ENCODE results near the gene C1orf141. TPM values are rescaled to one million over a fixed set of nuclear protein-coding genes. Genes with fewer than 3 reads are reported as not detected.
A peak's percentile ranks its signal among the peaks of the same experiment; 100 is the strongest.

The C1orf141 gene
- total RNA-seq, 4 donors from 2014 or later, result not detected

GRCh38 chr1:67053785-67054772 is 80.7 kb downstream of the C1orf141 start, which contains the start of gene SLC35D1:
Gene SLC35D1, minus strand, starts transcription at chr1:67054148. Its CDS starts 135 bp downstream, at chr1:67054013.
- DNase-seq (ENCODE audit: extremely low spot score), result no peak
- Histone ChIP-seq H3K27me3 (no peaks in the 10 kb centered on the region), H3K27ac (replicated peaks in 1 of 4) (peak within 1 kb of the TSS; percentile 93 to 98 (median 97)), H3K9me3 (no peaks in the 10 kb centered on the region), H3K36me3 (peaks cover under 1 to 8% (median 3%) of the 10 kb centered on the region in 4 donors), H3K4me1 (peaks cover 20 to 30% (median 24%) of the 10 kb centered on the region in 4 donors), H3K4me3 (peak within 1 kb of the TSS; percentile 73 to 88 (median 86))
- peak; percentile 28 to 83 for TF ChIP-seq POLR2AphosphoS5 (IDR thresholded peaks at IDR 0.05)
- TF ChIP-seq, protein P1, sequence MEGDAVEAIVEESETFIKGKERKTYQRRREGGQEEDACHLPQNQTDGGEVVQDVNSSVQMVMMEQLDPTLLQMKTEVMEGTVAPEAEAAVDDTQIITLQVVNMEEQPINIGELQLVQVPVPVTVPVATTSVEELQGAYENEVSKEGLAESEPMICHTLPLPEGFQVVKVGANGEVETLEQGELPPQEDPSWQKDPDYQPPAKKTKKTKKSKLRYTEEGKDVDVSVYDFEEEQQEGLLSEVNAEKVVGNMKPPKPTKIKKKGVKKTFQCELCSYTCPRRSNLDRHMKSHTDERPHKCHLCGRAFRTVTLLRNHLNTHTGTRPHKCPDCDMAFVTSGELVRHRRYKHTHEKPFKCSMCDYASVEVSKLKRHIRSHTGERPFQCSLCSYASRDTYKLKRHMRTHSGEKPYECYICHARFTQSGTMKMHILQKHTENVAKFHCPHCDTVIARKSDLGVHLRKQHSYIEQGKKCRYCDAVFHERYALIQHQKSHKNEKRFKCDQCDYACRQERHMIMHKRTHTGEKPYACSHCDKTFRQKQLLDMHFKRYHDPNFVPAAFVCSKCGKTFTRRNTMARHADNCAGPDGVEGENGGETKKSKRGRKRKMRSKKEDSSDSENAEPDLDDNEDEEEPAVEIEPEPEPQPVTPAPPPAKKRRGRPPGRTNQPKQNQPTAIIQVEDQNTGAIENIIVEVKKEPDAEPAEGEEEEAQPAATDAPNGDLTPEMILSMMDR (IDR thresholded peaks at IDR 0.05), result no peak
- TF ChIP-seq POLR2A (IDR thresholded peaks at IDR 0.05; ENCODE audit: low read depth), result no peak
- TF ChIP-seq EP300 (IDR thresholded peaks at IDR 0.05), result no peak
- intact Hi-C loops (cut with DNase I), result loop anchor here (5.0 kb wide), 3 partner anchors 37 to 122 kb away; no protein-coding TSS in a partner anchor
- WGBS, result 1% methylated on average over 30 of the region's 73 CpGs

GRCh38 chr1:67053535-67053784 is 81.3 kb downstream of the C1orf141 start:
- intact Hi-C loops (cut with DNase I), result loop anchor here (5.0 kb wide), 3 partner anchors 36 to 121 kb away; no protein-coding TSS in a partner anchor
- DNase-seq (ENCODE audit: extremely low spot score), result no peak
- 0% methylated on average over 3 of the region's 34 CpGs for WGBS
- peak overlapping the region; percentile 73 to 88 (median 86) for H3K4me3 ChIP-seq
- H3K27ac ChIP-seq (replicated peaks in 1 of 4), result peak overlapping the region; percentile 93 to 98 (median 97)
- TF ChIP-seq, protein P1 (IDR thresholded peaks at IDR 0.05), result no peak
- TF ChIP-seq EP300 (IDR thresholded peaks at IDR 0.05), result no peak
- H3K9me3 ChIP-seq, result no peaks in the 10 kb centered on the region
- H3K27me3 ChIP-seq, result no peaks in the 10 kb centered on the region
- peaks cover 5 to 14% (median 9%) of the 10 kb centered on the region in 4 donors for H3K36me3 ChIP-seq
- peaks cover 20 to 30% (median 24%) of the 10 kb centered on the region in 4 donors for H3K4me1 ChIP-seq

DNA sequence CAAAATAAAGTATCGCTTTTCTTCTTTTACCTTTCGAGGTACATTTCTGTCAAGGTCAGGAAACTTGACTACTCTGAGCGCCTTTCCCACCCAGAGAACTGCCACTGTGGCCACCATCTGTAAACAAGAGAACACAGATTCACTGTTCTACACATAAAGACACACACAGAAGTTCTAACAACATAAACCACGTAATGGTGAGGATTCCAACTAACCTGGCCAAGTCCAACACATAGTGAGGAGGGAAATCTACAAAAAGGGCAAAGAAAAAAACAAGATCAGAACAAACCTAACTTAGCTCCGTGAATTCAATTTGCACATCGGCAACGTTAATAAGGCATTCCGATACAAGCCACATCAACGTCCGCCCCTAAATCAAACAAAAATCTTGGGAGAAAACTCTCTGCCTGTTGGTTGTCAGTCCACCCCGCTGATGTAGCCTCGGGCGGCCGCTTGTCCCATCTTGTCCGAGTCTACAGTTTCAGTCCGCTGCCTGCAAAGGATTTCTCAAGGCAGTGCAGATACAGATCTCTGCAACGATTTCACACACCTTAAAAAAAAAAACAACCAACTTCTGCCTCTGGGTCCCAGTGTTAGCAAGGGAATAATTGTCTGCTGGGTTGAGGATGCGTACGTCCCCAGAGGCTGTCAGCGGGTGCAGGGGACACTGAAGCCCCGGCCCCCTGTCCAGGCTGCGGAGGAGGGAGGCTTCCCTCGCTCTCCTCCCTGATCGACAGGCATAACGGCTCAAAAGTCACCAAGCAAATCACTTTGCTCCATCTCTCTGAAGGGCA is 81.8 kb downstream of the C1orf141 start:
- no peaks in the 10 kb centered on the region for H3K27me3 ChIP-seq
- H3K9me3 ChIP-seq, result no peaks in the 10 kb centered on the region
- H3K4me3 ChIP-seq, result peak overlapping the region; percentile 73 to 88 (median 86)
- 2% methylated on average over 20 of the region's 25 CpGs for WGBS
- no peak for DNase-seq (ENCODE audit: extremely low spot score)
- H3K36me3 ChIP-seq, result peaks cover 5 to 20% (median 15%) of the 10 kb centered on the region in 4 donors
- intact Hi-C loops (cut with DNase I), result loop anchor here (5.0 kb wide), 3 partner anchors 36 to 121 kb away; no protein-coding TSS in a partner anchor
- peaks cover 20 to 30% (median 24%) of the 10 kb centered on the region in 4 donors for H3K4me1 ChIP-seq
- TF ChIP-seq EP300 (IDR thresholded peaks at IDR 0.05) (no peak), POLR2AphosphoS5 (IDR thresholded peaks at IDR 0.05) (no peak), POLR2A (IDR thresholded peaks at IDR 0.05; ENCODE audit: low read depth) (no peak)
- TF ChIP-seq, protein P1 (IDR thresholded peaks at IDR 0.05), result no peak
- peak overlapping the region; percentile 93 to 98 (median 97) for H3K27ac ChIP-seq (replicated peaks in 1 of 4)

DNA sequence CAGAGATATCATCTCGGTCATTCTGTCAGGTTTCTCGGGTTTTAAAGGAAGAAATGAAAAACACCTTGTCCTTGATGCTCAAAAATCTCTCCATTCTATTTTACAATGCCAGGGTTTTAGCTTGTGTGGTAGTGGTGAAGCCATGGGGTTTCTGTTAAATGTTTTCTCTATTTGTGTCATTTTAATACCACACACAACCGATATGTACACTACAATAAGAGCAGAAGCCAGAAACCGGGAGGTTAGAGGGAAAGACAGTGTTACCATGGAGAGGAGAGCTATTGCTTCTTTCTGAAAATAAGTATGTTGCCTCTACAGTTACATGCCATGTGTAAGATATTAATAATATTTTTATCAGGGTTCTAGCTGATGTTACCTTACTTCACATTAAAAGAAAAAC is 83.6 kb downstream of the C1orf141 start:
- intact Hi-C loops (cut with DNase I), result loop anchor here (5.0 kb wide), 3 partner anchors 34 to 119 kb away; no protein-coding TSS in a partner anchor
- TF ChIP-seq POLR2A (IDR thresholded peaks at IDR 0.05; ENCODE audit: low read depth), result no peak
- TF ChIP-seq EP300 (IDR thresholded peaks at IDR 0.05), result no peak
- TF ChIP-seq POLR2AphosphoS5 (IDR thresholded peaks at IDR 0.05), result no peak
- TF ChIP-seq, protein P1 (IDR thresholded peaks at IDR 0.05), result no peak
- 57% methylated on average over 4 of the region's 4 CpGs for WGBS
- Histone ChIP-seq H3K36me3 (peaks cover 12 to 36% (median 27%) of the 10 kb centered on the region in 4 donors), H3K27ac (replicated peaks in 1 of 4) (peak overlapping the region in 1 of 4 donors; percentile 93), H3K4me1 (peaks cover 20 to 30% (median 24%) of the 10 kb centered on the region in 4 donors), H3K4me3 (no peak overlapping the region), H3K27me3 (no peaks in the 10 kb centered on the region), H3K9me3 (no peaks in the 10 kb centered on the region)
- DNase-seq (ENCODE audit: extremely low spot score), result no peak
